Astrocyte of the cerebellum (primary cell): ENCODE data around the gene MPND.

Experiments used
- DNase-seq: peaks from one replicate; pipeline ENCODE4 v3.0.0-alpha.2; 2011; ENCODE audit warnings: low read depth
- H3K4me3 ChIP-seq: 2 replicates; pipeline ENCODE4 v1.5.1; 2011; ENCODE audit warnings: mild to moderate bottlenecking, low read depth, low read length, moderate library complexity
- in situ Hi-C: cut with HindIII; loops from 2 replicates; pipeline ENCODE4 v1.10.0; 2017; ENCODE audit warnings: low sequenced_read_pairs
- TF ChIP-seq, protein P1 (sequence below): IDR thresholded peaks from 2 replicates; pipeline ENCODE4 v1.5.1; 2012; ENCODE audit warnings: low read length, low read depth, moderate library complexity, mild to moderate bottlenecking; ENCODE audit errors: missing control alignments

MPND gene

DNA sequence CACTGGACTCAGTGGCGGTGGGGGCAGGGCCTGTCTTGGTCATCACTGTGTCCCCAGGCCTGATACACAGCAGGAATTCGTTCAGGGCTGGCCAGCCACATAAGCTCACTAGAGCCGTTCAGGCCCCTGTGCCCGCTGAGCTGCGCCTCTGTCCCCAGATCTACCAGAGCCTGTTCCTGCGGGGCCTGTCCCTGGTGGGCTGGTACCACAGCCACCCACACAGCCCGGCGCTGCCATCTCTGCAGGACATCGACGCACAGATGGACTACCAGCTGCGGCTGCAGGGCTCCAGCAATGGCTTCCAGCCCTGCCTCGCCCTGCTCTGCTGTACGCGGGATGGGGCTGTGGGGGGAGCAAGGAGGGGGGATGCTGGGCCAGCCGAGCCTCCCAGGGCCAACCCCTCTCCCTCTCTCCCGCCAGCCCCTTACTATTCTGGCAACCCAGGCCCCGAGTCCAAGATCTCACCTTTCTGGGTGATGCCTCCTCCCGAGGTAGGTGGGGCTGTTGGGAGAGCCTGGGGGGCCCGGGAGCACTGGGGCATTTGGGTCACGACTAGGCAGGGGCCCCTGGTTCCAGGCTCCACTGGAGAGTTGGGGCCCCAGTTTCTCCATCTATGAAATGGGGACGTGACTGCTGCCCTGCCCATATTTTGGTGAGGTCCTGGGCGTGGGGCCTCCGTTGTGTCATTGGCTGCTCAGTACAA is 13.9 kb downstream of the MPND start:
- no peak overlapping the region for H3K4me3 ChIP-seq
- no peak for DNase-seq
- in situ Hi-C loops: no loop called here
- TF ChIP-seq, protein P1, sequence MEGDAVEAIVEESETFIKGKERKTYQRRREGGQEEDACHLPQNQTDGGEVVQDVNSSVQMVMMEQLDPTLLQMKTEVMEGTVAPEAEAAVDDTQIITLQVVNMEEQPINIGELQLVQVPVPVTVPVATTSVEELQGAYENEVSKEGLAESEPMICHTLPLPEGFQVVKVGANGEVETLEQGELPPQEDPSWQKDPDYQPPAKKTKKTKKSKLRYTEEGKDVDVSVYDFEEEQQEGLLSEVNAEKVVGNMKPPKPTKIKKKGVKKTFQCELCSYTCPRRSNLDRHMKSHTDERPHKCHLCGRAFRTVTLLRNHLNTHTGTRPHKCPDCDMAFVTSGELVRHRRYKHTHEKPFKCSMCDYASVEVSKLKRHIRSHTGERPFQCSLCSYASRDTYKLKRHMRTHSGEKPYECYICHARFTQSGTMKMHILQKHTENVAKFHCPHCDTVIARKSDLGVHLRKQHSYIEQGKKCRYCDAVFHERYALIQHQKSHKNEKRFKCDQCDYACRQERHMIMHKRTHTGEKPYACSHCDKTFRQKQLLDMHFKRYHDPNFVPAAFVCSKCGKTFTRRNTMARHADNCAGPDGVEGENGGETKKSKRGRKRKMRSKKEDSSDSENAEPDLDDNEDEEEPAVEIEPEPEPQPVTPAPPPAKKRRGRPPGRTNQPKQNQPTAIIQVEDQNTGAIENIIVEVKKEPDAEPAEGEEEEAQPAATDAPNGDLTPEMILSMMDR: no peak

DNA sequence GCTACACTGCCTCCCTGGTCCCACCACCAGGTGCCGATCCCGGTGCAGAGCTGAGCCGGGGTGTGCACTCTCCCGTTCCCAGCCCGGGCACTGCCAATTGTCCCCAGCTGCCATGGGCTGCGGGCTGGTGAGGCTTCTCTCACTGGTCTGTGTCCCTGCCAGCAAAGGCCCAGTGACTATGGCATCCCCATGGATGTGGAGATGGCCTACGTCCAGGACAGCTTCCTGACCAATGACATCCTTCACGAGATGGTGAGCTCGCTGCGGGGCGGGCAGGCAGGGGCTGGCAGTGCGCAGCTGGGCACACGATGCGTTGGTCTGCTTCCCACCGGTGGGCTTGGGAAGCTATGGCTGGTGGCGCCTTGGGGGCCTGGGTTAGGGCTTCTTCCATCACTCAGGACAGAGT is 14.6 kb downstream of the MPND start:
- TF ChIP-seq, protein P1: no peak
- H3K4me3 ChIP-seq: no peak overlapping the region
- in situ Hi-C loops: no loop called here
- DNase-seq: no peak

DNA sequence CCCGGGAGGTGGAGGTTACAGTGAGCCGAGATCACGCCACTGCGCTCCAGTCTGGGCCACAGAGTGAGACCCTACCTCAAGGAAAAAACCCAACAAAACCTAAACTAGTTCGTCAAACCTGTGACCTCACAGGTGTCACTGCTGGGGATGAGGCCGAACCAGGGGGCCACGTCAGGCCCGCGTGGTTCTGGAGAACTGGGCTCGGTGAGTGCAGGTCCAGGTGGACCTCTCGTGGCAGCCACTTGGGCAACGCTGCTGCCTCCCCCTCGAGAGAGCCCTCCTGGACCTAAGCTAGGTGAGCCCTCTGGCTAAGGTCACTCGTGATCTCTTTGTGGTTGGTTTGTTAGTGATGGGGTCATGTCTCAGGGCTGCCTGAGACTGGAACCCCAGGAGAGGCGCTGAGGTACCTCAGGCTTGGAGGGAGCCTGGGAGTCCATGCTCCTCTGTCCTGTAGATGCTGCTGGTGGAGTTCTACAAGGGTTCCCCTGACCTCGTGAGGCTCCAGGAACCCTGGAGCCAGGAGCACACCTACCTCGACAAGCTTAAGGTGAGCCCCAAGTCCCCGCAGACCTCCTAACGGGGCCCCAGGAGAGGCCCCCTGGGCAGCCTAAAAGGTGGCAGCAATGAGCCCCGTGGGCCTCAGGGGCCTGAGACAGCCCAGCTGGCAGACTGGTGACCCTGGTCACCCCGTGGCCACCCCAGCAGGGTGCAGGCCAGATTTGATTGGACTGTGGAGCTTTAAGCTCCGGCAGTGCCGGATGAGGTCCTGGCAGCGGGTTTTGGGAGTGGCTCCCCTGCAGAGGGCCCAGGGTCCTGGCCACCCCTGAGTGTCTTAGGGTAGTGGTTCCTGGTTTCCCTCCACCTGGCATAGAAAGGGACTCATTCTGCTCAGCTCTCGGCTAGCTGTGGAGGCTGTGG is 15.6 kb downstream of the MPND start:
- in situ Hi-C loops: no loop called here
- TF ChIP-seq, protein P1: no peak
- H3K4me3 ChIP-seq: no peak overlapping the region
- no peak for DNase-seq

DNA sequence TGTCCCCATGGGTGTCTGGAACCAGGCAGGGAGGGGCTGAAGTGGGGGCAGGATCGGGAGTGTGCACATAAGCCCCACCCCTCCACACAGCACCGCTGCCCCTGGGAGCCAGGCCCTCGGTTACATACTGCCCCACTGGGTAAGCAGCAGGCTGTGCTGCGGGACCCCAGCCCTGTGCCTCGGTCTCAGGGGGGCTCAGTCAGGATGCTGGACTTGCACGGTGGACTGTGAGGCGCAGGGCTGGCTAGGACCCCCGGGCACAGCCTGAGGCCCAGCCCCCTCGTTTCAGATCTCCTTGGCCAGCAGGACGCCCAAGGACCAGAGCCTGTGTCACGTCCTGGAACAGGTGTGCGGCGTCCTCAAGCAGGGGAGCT is 16.3 kb downstream of the MPND start:
- no peak overlapping the region for H3K4me3 ChIP-seq
- TF ChIP-seq, protein P1: no peak
- no peak for DNase-seq
- in situ Hi-C loops: no loop called here

DNA sequence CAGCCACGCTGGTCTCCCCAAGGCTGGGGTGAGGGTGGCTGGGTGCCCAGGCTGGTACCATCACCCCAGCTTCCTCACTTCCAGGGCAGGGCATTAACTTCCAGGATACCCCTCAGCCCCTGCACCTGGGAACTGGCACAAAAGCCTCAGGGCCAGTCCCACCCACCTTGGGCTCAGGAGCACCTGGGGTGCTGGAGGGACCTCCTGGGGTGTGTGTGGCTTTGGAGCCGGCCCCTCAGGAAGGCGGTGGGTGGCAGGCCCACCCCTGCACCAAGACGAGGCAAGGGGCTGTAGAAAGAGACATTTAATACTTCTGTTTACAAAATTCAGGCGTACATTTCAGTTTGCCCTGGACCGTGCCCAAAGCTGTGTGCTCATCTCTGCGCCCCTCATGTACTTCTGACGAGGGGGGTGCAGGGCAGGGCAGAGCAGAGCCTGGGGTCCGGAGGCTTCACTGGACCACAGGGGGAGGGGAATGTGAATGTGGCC is 16.8 kb downstream of the MPND start:
- TF ChIP-seq, protein P1: no peak
- DNase-seq: no peak
- in situ Hi-C loops: no loop called here
- H3K4me3 ChIP-seq: no peak overlapping the region

DNA sequence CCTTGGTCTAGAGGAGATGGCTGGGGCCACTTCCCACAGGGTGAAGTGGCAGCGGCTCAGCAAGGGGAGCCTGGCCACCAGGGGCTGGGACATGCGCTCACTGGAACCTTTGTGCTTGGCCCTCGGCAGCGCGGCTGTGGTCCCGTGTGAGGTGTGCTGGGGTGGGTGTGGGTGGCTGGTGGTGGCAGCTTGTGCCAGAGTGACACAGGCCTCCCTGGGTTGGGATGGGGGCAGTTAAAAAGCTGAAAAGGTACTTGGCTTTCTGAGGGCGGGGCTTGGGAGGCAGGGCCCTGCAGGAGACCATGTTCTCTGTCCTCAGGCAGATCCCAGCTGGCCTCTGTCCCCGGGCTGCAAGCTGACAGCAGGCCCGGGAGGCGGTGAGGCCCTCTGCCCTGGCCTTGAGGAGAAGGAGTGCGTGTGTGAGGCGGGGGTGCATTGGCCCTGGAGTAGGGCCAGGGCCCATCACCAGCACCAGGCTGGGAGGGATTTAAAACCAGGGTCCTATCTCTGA is 17.3 kb downstream of the MPND start:
- DNase-seq: no peak
- H3K4me3 ChIP-seq: no peak overlapping the region
- in situ Hi-C loops: no loop called here
- TF ChIP-seq, protein P1: no peak
